ENCODE measurements around the gene SPAG16.
"Not testable (repeated sequence)": the region's sequence is repeated elsewhere in the genome, so short reads cannot be mapped to it uniquely, and the experiment has no call there.

The SPAG16 gene

GRCh38 chr2:213696442-213696841, 412.2 kb downstream of the SPAG16 start:
- no peak for DNase-seq (ENCODE audit: low spot score)

GRCh38 chr2:213701365-213701764, 417.1 kb downstream of the SPAG16 start:
- not testable (repeated sequence) for DNase-seq (ENCODE audit: low spot score)

GRCh38 chr2:213703406-213704098, 419.3 kb downstream of the SPAG16 start:
- no peak for DNase-seq (ENCODE audit: low spot score)

DNA sequence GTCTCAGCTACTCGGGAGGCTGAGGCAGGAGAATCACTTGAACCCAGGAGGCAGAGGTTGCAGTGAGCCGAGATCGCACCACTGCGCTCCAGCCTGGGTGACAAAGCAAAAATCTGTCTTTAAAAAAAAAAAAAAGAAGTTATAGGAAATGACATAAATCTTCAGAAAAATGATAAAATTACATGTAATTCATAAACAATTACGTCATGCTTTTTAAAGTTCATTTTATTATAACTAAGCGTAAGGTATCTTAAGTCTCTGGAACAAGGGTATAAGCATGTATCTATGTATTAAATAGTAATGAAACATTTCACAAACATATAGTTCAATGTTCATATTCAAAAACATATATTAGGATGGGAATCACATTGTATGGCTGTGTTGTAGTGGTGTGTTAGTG, 425.9 kb downstream of the SPAG16 start:
- DNase-seq (ENCODE audit: low spot score): no peak

DNA sequence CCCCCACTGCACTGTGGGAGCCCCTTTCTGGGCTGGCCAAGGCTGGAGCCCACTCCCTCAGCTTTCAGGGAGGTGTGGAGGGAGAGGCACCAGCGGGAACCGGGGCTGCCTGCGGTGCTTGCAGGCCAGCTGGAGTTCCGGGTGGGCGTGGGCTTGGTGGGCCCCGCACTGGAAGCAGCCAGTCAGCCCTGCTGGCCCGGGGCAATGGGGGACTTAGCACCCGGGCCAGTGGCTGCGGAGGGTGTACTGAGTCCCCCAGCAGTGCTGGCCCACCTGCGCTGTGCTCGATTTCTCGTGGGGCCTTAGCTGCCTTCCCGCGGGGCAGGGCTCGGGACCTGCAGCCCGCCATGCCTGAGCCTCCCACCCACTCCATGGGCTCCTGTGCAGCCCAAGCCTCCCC, 434.1 kb downstream of the SPAG16 start:
- not testable (repeated sequence) for DNase-seq (ENCODE audit: low spot score)

DNA sequence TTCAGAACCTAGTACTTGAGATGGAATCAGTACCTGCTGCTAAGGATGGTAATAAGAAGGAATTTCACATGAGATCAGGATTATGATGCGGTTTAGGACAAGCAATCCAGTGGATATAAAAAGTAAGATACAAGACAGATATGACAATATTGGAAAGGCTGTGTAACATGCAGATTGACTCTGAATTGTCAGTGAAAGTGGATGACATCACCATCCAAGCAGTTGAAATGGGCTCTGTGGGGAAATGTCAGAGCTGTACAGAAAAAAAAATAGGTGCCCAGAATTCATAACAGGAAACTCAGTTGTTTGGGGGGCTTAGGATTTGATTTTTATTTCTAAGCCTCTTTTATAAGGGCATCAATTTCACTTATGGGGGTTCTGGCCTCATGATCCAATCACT, 438.3 kb downstream of the SPAG16 start:
- no peak for DNase-seq (ENCODE audit: low spot score)

DNA sequence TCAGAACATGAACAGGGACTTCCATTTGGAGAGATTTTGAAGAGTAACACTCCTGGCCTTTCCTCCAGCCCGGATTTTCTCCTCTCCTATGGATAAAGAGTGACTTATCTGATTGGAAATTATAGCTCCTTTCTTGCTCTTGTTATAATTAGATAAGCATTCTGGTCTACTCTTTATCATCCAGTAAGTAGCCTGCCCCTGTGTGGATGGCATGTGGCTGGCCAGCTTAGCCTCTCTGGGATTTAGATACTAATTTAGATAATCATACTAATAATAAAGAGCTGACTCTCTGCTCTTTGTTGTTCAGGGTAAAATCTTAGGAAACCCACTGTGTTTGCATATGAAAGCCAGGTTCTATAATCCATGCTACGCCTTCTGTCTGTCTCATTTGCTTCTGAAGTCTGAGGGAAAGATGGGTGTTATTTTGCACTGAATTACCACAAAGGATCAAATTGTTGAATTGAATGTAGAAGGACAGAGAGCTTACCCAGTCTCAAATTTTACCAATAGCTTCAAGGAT, 438.8 kb downstream of the SPAG16 start:
- no peak for DNase-seq (ENCODE audit: low spot score)

DNA sequence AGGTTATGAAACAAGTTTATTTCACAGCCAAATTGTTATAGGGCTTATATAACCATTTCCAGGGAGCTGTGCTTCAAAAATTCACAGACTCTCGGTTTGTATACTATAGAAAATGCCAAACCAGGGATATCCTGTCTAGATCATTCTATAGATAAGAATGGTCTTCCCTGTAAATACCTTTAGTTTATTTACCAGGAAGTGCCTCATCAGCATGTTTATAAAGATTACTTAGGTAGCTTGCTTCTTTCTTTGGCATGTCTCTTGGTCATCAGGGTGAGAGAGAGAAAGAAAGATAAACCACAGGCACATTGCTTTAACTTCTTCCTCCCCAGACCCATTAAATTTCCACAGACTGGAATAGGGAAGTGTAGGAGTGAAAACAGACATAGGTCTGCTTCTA, 439.4 kb downstream of the SPAG16 start:
- no peak for DNase-seq (ENCODE audit: low spot score)

GRCh38 chr2:213726101-213726500, 441.8 kb downstream of the SPAG16 start:
- no peak for DNase-seq (ENCODE audit: low spot score)

GRCh38 chr2:213733893-213734292, 449.6 kb downstream of the SPAG16 start:
- no peak for DNase-seq (ENCODE audit: low spot score)

DNA sequence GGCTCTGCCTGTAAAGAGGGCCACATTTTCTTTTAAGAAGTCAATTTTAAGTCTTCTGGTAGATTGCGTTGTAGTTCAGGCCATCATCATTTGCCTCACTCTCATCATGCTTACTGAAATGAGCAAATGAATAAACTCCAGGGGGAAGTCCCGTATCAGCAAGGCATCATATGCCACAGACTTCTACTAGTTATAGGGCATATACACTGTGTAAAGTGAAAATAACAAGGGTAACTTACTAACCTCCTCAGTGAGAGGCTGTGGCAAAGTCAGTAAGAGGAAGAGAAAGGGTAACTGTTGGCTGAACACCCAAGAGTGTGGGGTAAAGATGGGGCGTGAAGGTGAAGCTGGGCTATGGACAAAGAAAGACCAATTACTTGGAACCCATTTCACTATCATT, 456.2 kb downstream of the SPAG16 start:
- DNase-seq (ENCODE audit: low spot score): no peak

DNA sequence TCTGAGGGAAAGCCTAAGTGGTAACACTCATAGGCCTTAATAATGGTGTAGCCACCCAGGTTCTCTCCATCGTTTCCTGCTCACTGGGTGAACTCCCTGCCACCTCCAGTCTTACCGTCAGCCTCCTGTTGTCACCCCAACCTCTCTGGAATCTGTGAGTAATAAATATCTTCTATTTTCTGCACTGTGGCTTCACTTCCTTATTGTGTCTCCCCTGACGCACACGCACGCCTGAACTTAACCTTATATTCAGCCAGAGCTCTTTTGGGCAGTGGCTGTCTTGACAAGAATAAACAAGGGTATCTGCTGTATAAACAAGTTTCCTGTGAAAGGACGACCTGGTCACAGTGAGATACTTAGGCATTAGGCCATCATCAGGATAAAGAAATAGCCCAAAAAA, 467.2 kb downstream of the SPAG16 start:
- no peak for DNase-seq (ENCODE audit: low spot score)

DNA sequence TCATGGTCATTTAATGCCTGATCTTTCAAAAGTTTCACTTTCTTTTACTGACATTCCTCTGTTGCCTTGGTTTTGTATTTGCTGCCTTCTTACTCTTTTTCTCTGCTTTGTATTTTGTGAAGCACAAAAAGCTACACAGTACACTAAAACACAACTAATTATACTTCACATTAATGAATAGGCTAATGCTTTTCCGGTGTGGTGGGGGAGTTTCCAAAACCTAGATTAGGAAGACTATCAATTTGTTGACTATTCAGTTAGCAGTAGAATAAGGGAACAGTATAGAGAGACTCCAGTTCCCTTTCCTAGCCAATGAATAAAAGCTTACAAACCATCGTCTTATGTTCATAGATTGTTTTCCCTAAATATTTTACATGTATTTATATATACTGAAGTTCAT, 468.3 kb downstream of the SPAG16 start:
- DNase-seq (ENCODE audit: low spot score): no peak

DNA sequence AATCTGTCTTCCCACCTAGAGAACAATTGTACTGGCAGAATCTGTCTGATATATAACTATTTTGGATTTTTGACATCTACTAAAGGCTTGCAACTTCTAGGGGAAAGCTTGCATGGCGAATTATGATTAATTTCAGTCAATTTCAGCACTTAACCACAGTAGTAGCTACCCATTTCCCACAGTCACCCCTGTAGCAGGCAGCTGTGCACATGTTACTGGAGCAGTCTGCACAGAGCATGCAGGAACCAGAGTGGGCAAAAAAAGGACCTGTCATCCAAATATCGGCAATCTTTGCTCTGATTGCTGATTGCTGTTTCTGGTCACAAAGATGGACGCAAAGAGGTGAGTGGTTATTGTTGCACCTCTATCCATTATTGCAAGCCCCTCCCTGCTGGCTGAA, 473.3 kb downstream of the SPAG16 start:
- DNase-seq (ENCODE audit: low spot score): no peak

DNA sequence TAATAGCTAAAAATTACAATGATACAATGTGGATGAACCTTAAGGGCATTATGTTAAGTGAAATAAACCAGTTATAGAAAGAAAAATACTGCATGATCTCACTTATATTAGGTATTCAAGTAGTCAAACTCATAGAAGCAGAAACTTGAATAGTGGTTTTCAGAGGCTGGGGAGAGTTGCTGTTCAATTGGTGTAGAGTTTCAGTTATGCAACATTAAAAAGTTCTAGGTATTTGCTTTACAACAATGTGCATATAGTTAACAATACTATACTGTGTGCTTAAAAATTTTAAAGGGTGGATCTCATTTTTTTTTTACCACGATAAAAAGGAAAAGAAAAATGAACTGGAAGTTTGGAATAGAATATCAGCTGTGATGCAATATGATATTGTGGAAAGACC, 479.1 kb downstream of the SPAG16 start:
- DNase-seq (ENCODE audit: low spot score): no peak

GRCh38 chr2:213763963-213764362, 479.7 kb downstream of the SPAG16 start:
- DNase-seq (ENCODE audit: low spot score): no peak

GRCh38 chr2:213764849-213765248, 480.6 kb downstream of the SPAG16 start:
- no peak for DNase-seq (ENCODE audit: low spot score)

DNA sequence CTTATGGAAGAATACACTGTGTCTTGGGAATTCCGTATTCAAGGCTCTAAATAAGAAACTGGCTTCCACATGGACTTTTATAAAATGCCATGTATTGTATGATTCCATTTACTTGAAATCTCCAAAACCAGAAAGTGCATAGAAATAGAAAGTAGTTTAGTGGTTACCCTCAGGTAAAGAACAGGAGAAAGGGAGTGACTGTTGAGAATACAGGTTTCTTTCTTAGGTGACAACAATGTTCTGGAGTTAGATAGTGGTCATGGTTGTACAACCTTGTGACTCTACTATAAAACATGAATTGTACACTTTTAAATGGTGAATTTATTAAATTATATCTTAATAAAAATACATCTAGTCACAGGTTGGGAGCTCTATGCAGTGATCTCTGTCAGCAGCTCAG, 481.8 kb downstream of the SPAG16 start:
- no peak for DNase-seq (ENCODE audit: low spot score)

GRCh38 chr2:213766465-213766901, 482.2 kb downstream of the SPAG16 start:
- DNase-seq (ENCODE audit: low spot score): no peak

DNA sequence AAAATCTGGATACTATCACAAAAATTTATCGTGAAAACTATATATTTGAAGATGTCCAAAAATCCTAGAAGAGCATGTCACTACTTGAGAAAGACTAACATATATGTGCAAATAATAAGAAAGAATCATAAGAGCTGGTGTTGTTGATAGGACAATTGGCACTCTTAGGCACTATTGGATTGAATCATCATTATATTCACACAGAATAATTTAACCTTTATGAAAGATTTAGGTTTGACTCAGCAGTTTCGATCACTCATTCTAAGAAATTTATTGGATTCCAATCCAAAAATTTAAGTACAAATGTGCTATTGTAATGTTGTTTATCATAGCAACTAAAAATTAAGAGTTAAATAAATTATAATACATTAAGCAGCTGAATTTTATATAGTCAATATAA, 503.6 kb downstream of the SPAG16 start:
- DNase-seq (ENCODE audit: low spot score): peak; percentile 2

DNA sequence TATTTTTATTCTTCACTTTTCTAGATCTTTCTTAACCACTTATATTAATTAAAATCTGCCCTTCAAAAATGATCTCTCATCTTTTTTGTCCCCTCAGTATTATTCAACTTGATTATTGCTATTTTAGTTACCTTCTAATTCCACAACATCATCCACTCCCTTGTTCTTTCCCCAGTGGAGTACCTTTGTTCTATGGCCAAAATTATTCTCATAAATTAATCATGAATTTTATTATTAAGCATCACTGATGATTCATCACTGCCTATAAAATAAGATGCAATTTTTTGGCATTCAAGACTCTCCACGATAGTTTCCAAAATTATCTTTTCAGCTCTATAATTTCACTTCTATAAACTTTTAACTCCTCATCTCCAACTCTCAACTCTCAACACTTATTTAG, 505.7 kb downstream of the SPAG16 start:
- no peak for DNase-seq (ENCODE audit: low spot score)

DNA sequence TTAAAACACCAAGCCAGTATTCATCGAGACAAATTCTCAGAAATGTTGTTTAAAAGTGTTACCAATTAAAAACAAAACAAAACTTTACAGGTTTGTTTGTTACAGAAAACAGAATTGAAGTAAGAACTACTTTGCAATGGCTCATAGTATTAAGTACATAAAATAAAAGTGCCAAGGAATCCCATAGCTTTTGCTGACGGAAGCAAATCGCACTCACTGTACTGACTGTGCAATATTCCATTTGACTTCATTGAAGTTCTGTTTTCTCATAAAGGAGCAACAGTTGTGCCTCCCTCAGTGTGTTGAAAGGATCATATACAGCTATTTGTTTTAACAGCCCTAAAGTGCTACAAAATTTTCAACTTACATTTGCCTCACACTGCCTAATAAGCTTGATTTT, 507.8 kb downstream of the SPAG16 start:
- DNase-seq (ENCODE audit: low spot score): no peak

- DNase-seq (ENCODE audit: low spot score): no peak
Measured at GRCh38 chr2:213806125-213806726, 522.0 kb downstream of the SPAG16 start.

GRCh38 chr2:213816583-213816982, 532.3 kb downstream of the SPAG16 start:
- DNase-seq (ENCODE audit: low spot score): no peak

Data from activated CD4-positive, alpha-beta T cell treated with anti-CD3 and anti-CD28 coated beads, Interleukin-2, Interleukin-4, amounts not matched to agents 100 ng/mL and 50 ng/mL, durations not matched to agents 16 hours and 8 hours (primary cell).